Thymus (tissue), 11 donors: Measurements from ENCODE around the gene CTSO. TPM values are rescaled to one million over a fixed set of nuclear protein-coding genes. Genes with fewer than 3 reads are reported as not detected.
"Not testable (repeated sequence)": the region's sequence is repeated elsewhere in the genome, so short reads cannot be mapped to it uniquely, and the experiment has no call there.

Source experiments
- DNase-seq, 9 donors: peaks; one replicate each; pipeline ENCODE4 v3.0.0-alpha.2; 2013; ENCODE audit warnings: low spot score in 9 of 9, low read depth in 6 of 9, missing footprints in 1 of 9
- H3K27ac ChIP-seq, 2 donors: one replicate each; pipeline ENCODE4 v1.5.1; 2013; ENCODE audit warnings: control low read depth in 1 of 2, low read depth in 1 of 2, low read length in 1 of 2, mild to moderate bottlenecking in 1 of 2, moderate library complexity in 1 of 2
- H3K27me3 ChIP-seq, 2 donors: one replicate each; pipeline ENCODE4 v1.5.1; 2013; ENCODE audit warnings: low read length in 1 of 2; ENCODE audit not compliant: control insufficient read depth in 2 of 2, insufficient read depth in 1 of 2
- H3K36me3 ChIP-seq, 2 donors: one replicate each; pipeline ENCODE4 v1.5.1; 2013; ENCODE audit warnings: low read length in 1 of 2, mild to moderate bottlenecking in 1 of 2, moderate library complexity in 1 of 2; ENCODE audit not compliant: control insufficient read depth in 2 of 2, insufficient read depth in 2 of 2
- H3K4me1 ChIP-seq, 2 donors: one replicate each; pipeline ENCODE4 v1.5.1; 2013; ENCODE audit warnings: low read length in 2 of 2; ENCODE audit not compliant: control insufficient read depth in 2 of 2, insufficient read depth in 2 of 2
- H3K4me3 ChIP-seq, 2 donors: one replicate each; pipeline ENCODE4 v1.5.1; 2013; ENCODE audit warnings: low read length in 2 of 2, control low read depth in 1 of 2, mild to moderate bottlenecking in 1 of 2
- H3K9me3 ChIP-seq, 2 donors: one replicate each; pipeline ENCODE4 v1.5.1; 2013; ENCODE audit warnings: low read length in 1 of 2, mild to moderate bottlenecking in 1 of 2; ENCODE audit not compliant: control insufficient read depth in 2 of 2, insufficient read depth in 1 of 2
- WGBS: extraction: QIAGEN DNeasy Blood & Tissue Kit; methylation state at CpG from one replicate; pipeline ENCODE4 v1.1.7; 2013; 5-methylcytosine and 5-hydroxymethylcytosine counted together
- polyA plus RNA-seq: library from polyadenylated mRNA; stranded (reverse); fragments of 200-250 nt; gene quantifications from one replicate; pipeline ENCODE4 v1.2.3, GENCODE V29; 2013
- total RNA-seq: library from RNA; stranded (reverse); fragments of 120-200 nt; gene quantifications from one replicate; pipeline ENCODE4 v1.2.4, GENCODE V29; 2013
- donor health status: healthy.

Gene CTSO
- total and polyA plus RNA-seq, 2 donors, result 8.7 to 10.4 TPM

DNA sequence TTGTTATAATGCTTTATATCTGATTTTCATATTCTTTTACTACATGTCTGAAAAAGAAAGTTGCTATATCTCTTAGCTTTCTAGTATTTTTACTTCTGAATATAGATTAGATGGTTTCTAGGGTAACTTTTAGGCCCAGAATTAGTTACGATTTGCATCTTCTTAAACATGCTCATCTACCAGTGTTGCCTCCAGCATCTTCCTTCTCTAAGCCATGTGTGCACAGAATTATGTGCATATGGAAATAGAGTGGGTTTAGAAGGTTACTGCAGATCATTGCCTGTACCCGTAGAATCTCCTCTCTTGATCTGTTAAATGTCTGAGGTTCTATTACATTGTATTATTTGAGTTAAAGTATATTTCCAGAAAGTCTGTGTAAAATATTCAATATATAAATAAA, 52.7 kb downstream of the CTSO start:
- Histone ChIP-seq H3K4me3 (no peak overlapping the region), H3K27me3 (no peaks in the 10 kb centered on the region), H3K27ac (no peak overlapping the region), H3K36me3 (no peaks in the 10 kb centered on the region), H3K9me3 (no peaks in the 10 kb centered on the region), H3K4me1 (no peaks in the 10 kb centered on the region)
- WGBS, result 99% methylated on average over 2 of the region's 2 CpGs
- DNase-seq, result no peak

DNA sequence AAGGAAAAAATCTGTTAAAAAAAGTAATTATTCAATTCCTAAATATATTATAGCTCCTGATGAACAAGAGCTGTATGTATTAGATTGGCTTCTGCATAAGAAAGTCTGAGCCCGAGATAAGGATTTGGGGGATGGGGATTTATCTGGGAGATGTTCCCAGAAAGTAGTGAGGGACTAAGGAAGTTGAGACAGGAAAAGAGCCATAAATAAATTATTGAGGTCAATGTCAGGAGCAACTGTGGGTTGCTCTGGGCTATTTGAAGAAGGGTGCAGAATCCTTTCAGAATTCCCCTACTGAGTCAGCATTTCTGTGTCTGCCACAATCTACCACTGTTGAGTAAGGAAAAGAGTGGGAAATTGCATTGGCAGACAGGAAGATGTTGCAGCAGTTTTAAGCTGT, 53.3 kb downstream of the CTSO start:
- Histone ChIP-seq H3K27me3 (no peaks in the 10 kb centered on the region), H3K4me1 (no peaks in the 10 kb centered on the region), H3K27ac (no peak overlapping the region), H3K36me3 (no peaks in the 10 kb centered on the region), H3K9me3 (no peaks in the 10 kb centered on the region), H3K4me3 (no peak overlapping the region)
- DNase-seq, result no peak
- 87% methylated on average over 1 of the region's 1 CpG for WGBS

- DNase-seq, result no peak
- Histone ChIP-seq H3K4me3 (no peak overlapping the region), H3K4me1 (no peaks in the 10 kb centered on the region), H3K27ac (no peak overlapping the region), H3K9me3 (no peaks in the 10 kb centered on the region), H3K27me3 (no peaks in the 10 kb centered on the region), H3K36me3 (no peaks in the 10 kb centered on the region)
- WGBS, result 51% methylated on average over 3 of the region's 3 CpGs
Observed at GRCh38 chr4:155899891-155900290, 53.8 kb downstream of the CTSO start.

- H3K9me3 ChIP-seq, H3K4me3 ChIP-seq, H3K27me3 ChIP-seq, DNase-seq, H3K36me3 ChIP-seq, H3K4me1 ChIP-seq, H3K27ac ChIP-seq: not testable (repeated sequence)
- 87% methylated on average over 2 of the region's 2 CpGs for WGBS
Observed at GRCh38 chr4:155898371-155898770, 55.3 kb downstream of the CTSO start.

DNA sequence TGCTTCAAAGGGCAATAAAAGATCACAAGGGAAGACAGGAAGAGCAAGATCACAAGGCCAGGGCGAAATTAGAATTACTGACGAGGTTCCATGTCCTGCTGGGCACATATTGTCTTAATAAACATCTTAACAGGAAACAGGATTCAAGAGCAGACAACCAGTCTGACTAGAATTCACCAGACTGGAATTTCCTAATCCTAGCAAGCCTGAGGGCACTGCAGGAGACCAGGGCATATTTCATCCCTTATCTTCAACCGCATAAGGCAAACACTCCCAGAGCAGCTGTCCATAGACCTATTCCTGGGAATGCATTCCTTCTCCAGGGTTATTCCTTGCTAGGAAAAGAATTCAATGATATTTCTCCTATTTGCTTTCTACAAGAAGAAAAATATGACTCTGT, 62.6 kb downstream of the CTSO start:
- Histone ChIP-seq H3K4me3 (no peak overlapping the region), H3K4me1 (no peaks in the 10 kb centered on the region), H3K27ac (no peak overlapping the region), H3K9me3 (no peaks in the 10 kb centered on the region), H3K36me3 (no peaks in the 10 kb centered on the region), H3K27me3 (no peaks in the 10 kb centered on the region)
- WGBS, result 90% methylated on average over 3 of the region's 3 CpGs
- DNase-seq, result no peak

GRCh38 chr4:155889946-155890345, 63.7 kb downstream of the CTSO start:
- Histone ChIP-seq H3K4me1 (no peaks in the 10 kb centered on the region), H3K9me3 (no peaks in the 10 kb centered on the region), H3K27ac (no peak overlapping the region), H3K4me3 (no peak overlapping the region), H3K36me3 (no peaks in the 10 kb centered on the region), H3K27me3 (no peaks in the 10 kb centered on the region)
- no peak for DNase-seq
- 98% methylated on average over 2 of the region's 2 CpGs for WGBS

- WGBS, result 71% methylated on average over 5 of the region's 5 CpGs
- Histone ChIP-seq H3K36me3 (no peaks in the 10 kb centered on the region), H3K27me3 (no peaks in the 10 kb centered on the region), H3K9me3 (no peaks in the 10 kb centered on the region), H3K4me1 (no peaks in the 10 kb centered on the region), H3K27ac (no peak overlapping the region), H3K4me3 (no peak overlapping the region)
- DNase-seq, result no peak
Observed at GRCh38 chr4:155889031-155889793, 64.5 kb downstream of the CTSO start.

DNA sequence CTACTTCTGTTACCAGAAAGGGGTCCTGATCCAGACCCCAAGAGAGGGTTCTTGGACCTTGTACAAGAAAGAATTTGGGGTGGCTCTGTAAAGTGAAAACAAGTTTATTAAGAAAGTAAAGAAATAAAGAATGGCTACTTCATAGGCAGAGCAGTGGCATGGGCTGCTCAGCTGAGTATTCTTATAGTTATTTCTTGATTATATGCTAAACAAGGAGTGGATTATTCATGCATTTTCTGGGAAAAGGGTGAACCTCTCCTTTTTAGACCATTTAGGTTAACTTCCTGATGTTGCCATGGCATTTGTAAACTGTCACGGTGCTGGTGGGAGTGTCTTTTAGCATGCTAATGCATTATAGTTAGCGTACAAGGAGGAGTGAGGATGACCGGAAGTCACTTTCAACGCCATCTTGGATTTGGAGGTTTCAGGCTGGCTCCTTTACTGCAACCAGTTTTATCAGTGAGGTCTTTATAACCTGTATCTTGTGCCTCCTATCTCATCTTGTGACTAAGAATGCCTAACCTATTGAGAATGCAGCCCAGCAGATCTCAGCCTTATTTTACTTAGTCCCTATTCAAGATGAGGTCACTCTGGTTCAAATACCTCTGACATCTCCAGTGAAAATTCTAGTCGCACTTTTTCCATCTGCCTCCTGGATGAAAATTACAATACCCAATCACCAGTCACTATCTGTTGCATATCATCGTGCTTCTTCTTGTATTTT, 65.7 kb downstream of the CTSO start:
- WGBS, result 62% methylated on average over 6 of the region's 6 CpGs
- no peak for DNase-seq
- Histone ChIP-seq H3K4me3 (no peak overlapping the region), H3K9me3 (no peaks in the 10 kb centered on the region), H3K27me3 (no peaks in the 10 kb centered on the region), H3K4me1 (no peaks in the 10 kb centered on the region), H3K36me3 (no peaks in the 10 kb centered on the region), H3K27ac (no peak overlapping the region)

GRCh38 chr4:155887045-155887444, 66.6 kb downstream of the CTSO start:
- no peaks in the 10 kb centered on the region for H3K36me3 ChIP-seq
- H3K27me3 ChIP-seq, result no peaks in the 10 kb centered on the region
- H3K4me3 ChIP-seq, result no peak overlapping the region
- no peak for DNase-seq
- H3K9me3 ChIP-seq, result no peaks in the 10 kb centered on the region
- WGBS, result 97% methylated on average over 1 of the region's 1 CpG
- H3K27ac ChIP-seq, result no peak overlapping the region
- H3K4me1 ChIP-seq, result no peaks in the 10 kb centered on the region
